WERI-Rb-1 (cell line): ENCODE measurements around the gene USF3.

Experiments
- DNase-seq: peaks from one replicate; pipeline ENCODE4 v3.0.0-alpha.2; 2020
- H3K27ac ChIP-seq: fragments of 250-450 bp; sonication (Bioruptor Pico); 2 replicates; pipeline ENCODE4 v1.5.1; 2020; ENCODE audit warnings: mild to moderate bottlenecking, moderate library complexity
- H3K27me3 ChIP-seq: fragments of 250-450 bp; sonication (Bioruptor Pico); 2 replicates; pipeline ENCODE4 v1.5.1; 2021; ENCODE audit warnings: mild to moderate bottlenecking, low read depth, moderate library complexity; ENCODE audit not compliant: insufficient read depth, severe bottlenecking
- H3K36me3 ChIP-seq: fragments of 250-450 bp; sonication (Bioruptor Pico); 2 replicates; pipeline ENCODE4 v1.5.1; 2020; ENCODE audit warnings: mild to moderate bottlenecking, moderate library complexity
- H3K4me3 ChIP-seq: 2 replicates; pipeline ENCODE4 v1.5.1; 2011; ENCODE audit warnings: low read depth, mild to moderate bottlenecking, control low read depth, low read length
- H3K9me3 ChIP-seq: fragments of 250-450 bp; sonication (Bioruptor Pico); 2 replicates; pipeline ENCODE4 v1.5.1; 2021; ENCODE audit warnings: mild to moderate bottlenecking, moderate library complexity; ENCODE audit not compliant: severe bottlenecking
- CTCF ChIP-seq: IDR thresholded peaks from 2 replicates; pipeline ENCODE4 v1.5.1; 2011; ENCODE audit warnings: low read depth, mild to moderate bottlenecking, control low read depth, inconsistent platforms, low read length

USF3 gene

GRCh38 chr3:113617726-113618125, 78.7 kb downstream of the USF3 start:
- TF ChIP-seq CTCF = no peak
- Histone ChIP-seq H3K9me3 (no peaks in the 10 kb centered on the region), H3K4me3 (no peak overlapping the region), H3K27me3 (no peaks in the 10 kb centered on the region), H3K27ac (no peak overlapping the region), H3K36me3 (no peaks in the 10 kb centered on the region)
- DNase-seq = no peak

DNA sequence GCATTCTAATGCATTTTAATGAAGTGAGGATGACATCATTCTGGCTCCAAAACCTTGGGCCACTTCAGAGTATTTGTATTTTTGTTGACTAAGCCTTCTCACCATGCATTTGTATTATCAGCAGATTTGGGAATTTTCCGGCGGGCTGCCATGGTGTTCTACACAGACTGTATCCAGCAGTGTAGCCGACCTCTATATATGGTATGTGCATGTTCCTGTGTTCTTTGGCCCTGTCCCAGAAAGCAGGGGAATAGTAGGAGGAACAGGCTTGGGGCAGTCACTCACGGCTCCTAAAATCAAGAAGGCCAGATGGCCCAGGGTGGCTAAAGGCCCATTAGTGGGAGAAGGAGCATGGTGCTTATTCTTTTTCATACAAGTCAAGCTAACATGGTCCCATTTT, 80.5 kb downstream of the USF3 start:
- TF ChIP-seq CTCF = no peak

GRCh38 chr3:113614402-113614801, 82.0 kb downstream of the USF3 start:
- Histone ChIP-seq H3K27ac (no peak overlapping the region), H3K36me3 (no peaks in the 10 kb centered on the region), H3K9me3 (no peaks in the 10 kb centered on the region), H3K27me3 (no peaks in the 10 kb centered on the region), H3K4me3 (no peak overlapping the region)
- DNase-seq = no peak
- TF ChIP-seq CTCF = no peak

More for the DNA sequence above, 80.5 kb downstream of the USF3 start:
- Histone ChIP-seq H3K36me3 (no peaks in the 10 kb centered on the region), H3K4me3 (no peak overlapping the region), H3K9me3 (no peaks in the 10 kb centered on the region), H3K27me3 (no peaks in the 10 kb centered on the region), H3K27ac (no peak overlapping the region)
- no peak for DNase-seq

GRCh38 chr3:113607219-113607596, 89.2 kb downstream of the USF3 start:
- Histone ChIP-seq H3K27ac (no peak overlapping the region), H3K27me3 (no peaks in the 10 kb centered on the region), H3K36me3 (no peaks in the 10 kb centered on the region), H3K4me3 (no peak overlapping the region), H3K9me3 (no peaks in the 10 kb centered on the region)
- no peak for DNase-seq
- TF ChIP-seq CTCF = no peak

DNA sequence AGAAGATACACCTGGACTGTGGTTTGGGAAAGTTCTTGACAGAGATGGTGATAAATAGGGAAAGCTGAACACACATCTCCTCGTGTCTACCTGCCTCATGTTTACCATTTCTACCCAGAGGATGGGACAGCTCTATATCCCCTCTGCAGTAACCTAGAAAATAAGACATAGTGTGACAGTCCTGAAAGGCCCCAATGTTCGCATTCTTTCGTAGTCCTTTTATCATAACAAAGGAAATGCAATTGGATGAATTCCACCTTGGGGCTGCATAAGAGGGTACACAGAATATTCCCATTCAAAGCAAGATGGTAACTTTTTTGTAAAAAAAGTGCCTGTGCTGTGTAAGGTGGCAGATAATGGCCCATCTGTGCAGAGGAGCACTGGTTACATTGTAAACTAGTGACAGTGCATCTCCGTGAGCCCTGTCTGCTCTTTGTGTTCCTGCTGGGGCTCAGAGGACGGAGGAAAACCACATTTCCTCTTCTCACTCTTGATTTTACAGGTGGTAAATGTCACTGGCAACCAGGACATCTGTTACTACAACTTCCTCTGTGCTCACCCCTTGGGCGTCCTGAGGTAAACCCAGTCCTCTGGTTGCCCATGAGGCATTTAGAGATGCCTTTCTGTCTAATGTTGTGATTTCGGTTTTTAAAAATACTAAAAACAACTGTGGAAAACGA, 89.8 kb downstream of the USF3 start:
- DNase-seq = no peak
- Histone ChIP-seq H3K27ac (no peak overlapping the region), H3K36me3 (no peaks in the 10 kb centered on the region), H3K4me3 (no peak overlapping the region), H3K27me3 (peaks cover 3% of the 10 kb centered on the region), H3K9me3 (no peaks in the 10 kb centered on the region)
- no peak for TF ChIP-seq CTCF

DNA sequence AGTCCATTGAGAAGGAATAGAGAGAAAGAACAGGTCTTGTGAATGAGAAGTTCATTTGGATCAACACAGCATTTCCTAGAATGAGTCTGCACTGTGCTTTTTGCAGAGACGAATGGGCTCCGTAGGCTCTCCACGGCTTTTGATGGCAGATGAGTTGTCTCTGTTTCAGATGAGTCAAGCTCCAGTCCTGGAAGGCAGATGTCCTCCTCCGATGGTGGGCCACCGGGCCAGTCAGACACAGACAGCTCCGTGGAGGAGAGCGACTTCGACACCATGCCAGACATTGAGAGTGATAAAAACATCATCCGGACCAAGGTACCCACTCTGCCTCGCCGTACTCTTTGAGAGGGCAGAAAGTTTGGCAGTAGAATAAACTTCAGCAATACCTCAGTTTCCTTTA, 93.6 kb downstream of the USF3 start:
- no peak for DNase-seq
- H3K9me3 ChIP-seq = no peaks in the 10 kb centered on the region
- H3K27me3 ChIP-seq = peaks cover 3% of the 10 kb centered on the region
- TF ChIP-seq CTCF = no peak
- H3K27ac ChIP-seq = no peak overlapping the region
- H3K4me3 ChIP-seq = no peak overlapping the region
- H3K36me3 ChIP-seq = no peaks in the 10 kb centered on the region
